Keratinocyte (primary cell): Measurements from ENCODE around the gene MEOX1. TPM values are rescaled to one million over a fixed set of nuclear protein-coding genes. Genes with fewer than 3 reads are reported as not detected.

ENCODE experiments used
- DNase-seq: peaks from one replicate; pipeline ENCODE4 v3.0.0-alpha.2; 2011; ENCODE audit warnings: low read depth, missing footprints, low spot score
- FAIRE-seq: peaks from 2 replicates; lab custom pipeline; 2011; peaks lifted over from hg19 to GRCh38; lab: Jason Lieb, UNC
- H2AFZ ChIP-seq: 2 replicates; pipeline ENCODE4 v1.6.0; 2012; ENCODE audit warnings: low read length, control low read depth, inconsistent platforms; ENCODE audit not compliant: control insufficient read depth
- H3K27ac ChIP-seq: 2 replicates; pipeline ENCODE4 v1.5.1; 2011; ENCODE audit warnings: low read length; ENCODE audit not compliant: control insufficient read depth, insufficient read depth
- H3K27me3 ChIP-seq: 3 replicates; pipeline ENCODE4 v1.6.0; 2011; ENCODE audit warnings: low read length; ENCODE audit not compliant: control insufficient read depth, insufficient read depth; ENCODE audit errors: extremely low read depth
- H3K36me3 ChIP-seq, 2 experiments: 2 replicates in 1 of 2; 3 replicates in 1 of 2; pipeline ENCODE4 v1.5.1; 2011; ENCODE audit warnings: low read length in 2 of 2, mild to moderate bottlenecking in 1 of 2; ENCODE audit not compliant: control insufficient read depth in 2 of 2, insufficient read depth in 2 of 2; ENCODE audit errors: extremely low read depth in 1 of 2
- H3K4me1 ChIP-seq: 3 replicates; pipeline ENCODE4 v1.5.1; 2011; ENCODE audit warnings: low read length; ENCODE audit not compliant: control insufficient read depth, insufficient read depth; ENCODE audit errors: extremely low read depth
- H3K4me2 ChIP-seq: 3 replicates; pipeline ENCODE4 v1.6.0; 2011; ENCODE audit warnings: low read depth, low read length; ENCODE audit not compliant: control insufficient read depth, insufficient read depth; ENCODE audit errors: extremely low read depth
- H3K4me3 ChIP-seq, 3 experiments: fragments of 200-600 bp in 1 of 3; sonication (generic) in 1 of 3; 2 replicates in 2 of 3; 3 replicates in 1 of 3; pipeline ENCODE4 v1.5.1; 2011 to 2016; ENCODE audit warnings: low read length in 3 of 3, mild to moderate bottlenecking in 3 of 3, control low read depth in 2 of 3, inconsistent platforms in 1 of 3, low read depth in 1 of 3, mixed read lengths in 1 of 3, mixed run types in 1 of 3, moderate library complexity in 1 of 3; ENCODE audit not compliant: control insufficient read depth in 2 of 3, insufficient read depth in 2 of 3; ENCODE audit errors: extremely low read depth in 1 of 3
- H3K79me2 ChIP-seq: 2 replicates; pipeline ENCODE4 v1.6.0; 2012; ENCODE audit warnings: low read length; ENCODE audit not compliant: control insufficient read depth, insufficient read depth
- H3K9ac ChIP-seq: 3 replicates; pipeline ENCODE4 v1.6.0; 2011; ENCODE audit warnings: low read length; ENCODE audit not compliant: control insufficient read depth, insufficient read depth; ENCODE audit errors: extremely low read depth
- H3K9me1 ChIP-seq: 3 replicates; pipeline ENCODE4 v1.6.0; 2011; ENCODE audit warnings: low read length; ENCODE audit not compliant: control insufficient read depth, insufficient read depth; ENCODE audit errors: extremely low read depth
- H3K9me3 ChIP-seq: 2 replicates; pipeline ENCODE4 v1.5.1; 2012; ENCODE audit warnings: low read depth, low read length; ENCODE audit not compliant: control insufficient read depth
- H4K20me1 ChIP-seq: 3 replicates; pipeline ENCODE4 v1.6.0; 2011; ENCODE audit warnings: low read length; ENCODE audit not compliant: control insufficient read depth, insufficient read depth; ENCODE audit errors: extremely low read depth
- CTCF ChIP-seq, 3 experiments: IDR thresholded peaks in 1 of 3; conservative IDR thresholded peaks in 1 of 3; optimal IDR thresholded peaks in 1 of 3; 2 replicates in 2 of 3; 3 replicates in 1 of 3; pipeline versions ENCODE3 to v1.5.1; 2011; ENCODE audit warnings: low read length in 3 of 3, mild to moderate bottlenecking in 3 of 3, moderate library complexity in 2 of 3, control low read depth in 1 of 3, inconsistent platforms in 1 of 3; ENCODE audit not compliant: insufficient read depth in 2 of 3; ENCODE audit errors: extremely low read depth in 1 of 3
- EZH2 ChIP-seq: IDR thresholded peaks from one replicate; pipeline ENCODE4 v1.6.1; 2012; ENCODE audit warnings: inconsistent platforms, mild to moderate bottlenecking, low read length, moderate library complexity
- dilution Hi-C: fragments of 300-500 bp; cut with MboI; formaldehyde crosslinking; loops from one replicate; pipeline ENCODE4 v1.7.0; 2020; ENCODE audit warnings: low sequenced_read_pairs; ENCODE audit not compliant: extremely low pct_ligation_motif_present
- polyA plus RNA-seq, 5 experiments: library from polyadenylated mRNA; depleted of rRNA in 3 of 5; stranded (reverse) in 3 of 5; stranded (forward) in 1 of 5; unstranded in 1 of 5; fragments of >200 nt; gene quantifications; 1 replicate in 1 of 5; 2 replicates in 3 of 5; 3 replicates in 1 of 5; pipeline versions ENCODE4 v1.2.1 to v1.2.3, GENCODE V29; 2011 to 2012; ENCODE audit warnings: missing spikeins in 2 of 5, low read depth in 1 of 5, low replicate concordance in 1 of 5

MEOX1 gene
- polyA plus RNA-seq, 1 donor (not counting 4 experiments of a cell fraction or from before 2014, with no cell fraction given) = 0.08 TPM

DNA sequence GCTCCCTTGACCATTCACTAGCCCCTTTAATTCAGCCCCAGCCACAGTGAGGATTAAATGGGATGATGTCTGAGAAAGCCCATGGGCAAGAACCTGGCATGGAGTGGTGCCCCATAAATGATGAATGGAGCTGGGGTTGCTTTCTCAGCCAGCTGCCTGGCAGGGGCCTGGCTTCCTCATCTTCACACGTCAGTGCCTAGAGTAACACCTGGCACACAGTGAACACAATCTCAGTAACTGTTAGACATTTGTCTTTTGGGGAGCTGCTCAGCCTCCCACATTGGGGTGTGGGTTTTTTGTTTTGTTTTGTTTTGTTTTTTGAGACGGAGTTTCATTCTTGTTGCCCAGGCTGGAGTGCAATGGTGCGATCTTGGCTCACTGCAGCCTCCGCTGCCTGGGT is 47.5 kb upstream of the MEOX1 start:
- Histone ChIP-seq H2AFZ (no peak overlapping the region), H3K9me1 (no peaks in the 10 kb centered on the region), H3K27ac (no peak overlapping the region), H3K4me1 (peaks cover 23% of the 10 kb centered on the region), H3K79me2 (no peaks in the 10 kb centered on the region), H3K4me3 (no peak overlapping the region), H3K36me3 (no peaks in the 10 kb centered on the region), H3K27me3 (no peaks in the 10 kb centered on the region), H3K4me2 (no peak overlapping the region), H3K9ac (no peak overlapping the region), H4K20me1 (no peaks in the 10 kb centered on the region), H3K9me3 (no peaks in the 10 kb centered on the region)
- FAIRE-seq (no peak), DNase-seq (no peak)
- TF ChIP-seq EZH2 = no peak
- TF ChIP-seq CTCF (optimal IDR thresholded peaks at IDR 0.05 in 1 of 3, IDR thresholded peaks at IDR 0.05 in 1 of 3, conservative IDR thresholded peaks at IDR 0.05 in 1 of 3; ENCODE audit: extremely low read depth in 1 of 3, insufficient read depth in 2 of 3, low read length in 3 of 3) = no peak
- dilution Hi-C loops = no loop called here

DNA sequence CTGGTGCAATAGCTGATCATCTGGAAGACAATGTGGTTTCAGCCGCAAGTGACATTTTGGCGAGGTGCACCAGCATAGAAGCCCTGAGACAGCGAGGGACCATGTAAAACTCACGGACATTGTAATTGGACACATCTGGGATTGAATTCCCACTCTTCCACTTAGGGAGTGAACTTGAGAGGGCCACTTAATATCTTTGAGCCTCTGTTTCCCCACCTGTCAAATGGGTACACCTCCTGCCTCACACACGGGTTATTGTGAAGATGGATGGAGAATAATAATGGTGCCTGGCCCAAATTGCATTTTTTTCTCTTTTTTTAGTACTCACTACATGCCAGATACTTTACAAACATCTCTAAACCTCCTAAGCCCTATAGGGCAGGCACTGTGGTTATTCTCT is 45.5 kb upstream of the MEOX1 start:
- dilution Hi-C loops = no loop called here
- Histone ChIP-seq H3K36me3 (no peaks in the 10 kb centered on the region), H3K27me3 (no peaks in the 10 kb centered on the region), H4K20me1 (no peaks in the 10 kb centered on the region), H3K4me3 (no peak overlapping the region), H3K9me3 (no peaks in the 10 kb centered on the region), H3K27ac (no peak overlapping the region), H3K4me1 (peaks cover 13% of the 10 kb centered on the region), H3K9ac (no peak overlapping the region), H3K4me2 (no peak overlapping the region), H2AFZ (no peak overlapping the region), H3K9me1 (no peaks in the 10 kb centered on the region), H3K79me2 (no peaks in the 10 kb centered on the region)
- TF ChIP-seq EZH2 (no peak), CTCF (optimal IDR thresholded peaks at IDR 0.05 in 1 of 3, IDR thresholded peaks at IDR 0.05 in 1 of 3, conservative IDR thresholded peaks at IDR 0.05 in 1 of 3; ENCODE audit: extremely low read depth in 1 of 3, insufficient read depth in 2 of 3, low read length in 3 of 3) (no peak)
- DNase-seq (no peak), FAIRE-seq (no peak)
